Measurements from ENCODE around the gene TMEM200B.

GRCh38 chr1:29167904-29168303 is 44.2 kb upstream of the TMEM200B start:
- no peak for TF ChIP-seq MYNN (tag by site-specific recombination; IDR thresholded peaks at IDR 0.05; ENCODE audit: borderline replicate concordance)
- TF ChIP-seq CTCF (tag by site-specific recombination; IDR thresholded peaks at IDR 0.05) = no peak
- TF ChIP-seq KLF16 (tag by site-specific recombination; IDR thresholded peaks at IDR 0.05) = no peak
- TF ChIP-seq ZNF561 (tag by site-specific recombination; IDR thresholded peaks at IDR 0.05; ENCODE audit: borderline replicate concordance) = no peak
- no peak for TF ChIP-seq ZNF175 (tag by site-specific recombination; IDR thresholded peaks at IDR 0.05)
- no peak for TF ChIP-seq ZNF513 (tag by site-specific recombination; IDR thresholded peaks at IDR 0.05)

Data from HEK293 (cell line).